A172 (cell line): ENCODE data around the gene ENOX1. TPM values are rescaled to one million over a fixed set of nuclear protein-coding genes. Genes with fewer than 3 reads are reported as not detected.

Experiments
- DNase-seq: peaks from one replicate; pipeline ENCODE4 v3.0.0-alpha.2; 2015; ENCODE audit warnings: low spot score
- total RNA-seq: library from RNA; depleted of rRNA; stranded (reverse); fragments of >200 nt; shearing (Covaris generic); gene quantifications from 2 replicates; pipeline ENCODE4 v1.2.3, GENCODE V29; 2014

The ENOX1 gene
- total RNA-seq, 1 experiment from 2014 or later = not detected

GRCh38 chr13:43388282-43389034 lies 398.3 kb downstream of the ENOX1 start:
- no peak for DNase-seq

GRCh38 chr13:43387880-43388279 lies 398.9 kb downstream of the ENOX1 start:
- DNase-seq = no peak

GRCh38 chr13:43383498-43384165 lies 403.1 kb downstream of the ENOX1 start:
- DNase-seq = no peak

- no peak for DNase-seq
Observed at GRCh38 chr13:43379738-43380137, 407.0 kb downstream of the ENOX1 start.

GRCh38 chr13:43377973-43378372 lies 408.8 kb downstream of the ENOX1 start:
- DNase-seq = no peak

GRCh38 chr13:43377149-43377548 lies 409.6 kb downstream of the ENOX1 start:
- DNase-seq = no peak

- no peak for DNase-seq
Observed at GRCh38 chr13:43376596-43376995, 410.2 kb downstream of the ENOX1 start.

GRCh38 chr13:43375797-43376465 lies 410.8 kb downstream of the ENOX1 start:
- DNase-seq = no peak

GRCh38 chr13:43374621-43375020 lies 412.2 kb downstream of the ENOX1 start:
- peak; percentile 43 for DNase-seq

GRCh38 chr13:43373400-43373799 lies 413.4 kb downstream of the ENOX1 start:
- DNase-seq = no peak

- DNase-seq = no peak
Observed at GRCh38 chr13:43370842-43371241, 415.9 kb downstream of the ENOX1 start.

GRCh38 chr13:43369319-43369718 lies 417.5 kb downstream of the ENOX1 start:
- no peak for DNase-seq

GRCh38 chr13:43368003-43368402 lies 418.8 kb downstream of the ENOX1 start:
- no peak for DNase-seq

GRCh38 chr13:43365039-43365344 lies 421.8 kb downstream of the ENOX1 start:
- no peak for DNase-seq

- peak; percentile 61 for DNase-seq
Observed at GRCh38 chr13:43364210-43365038, 422.3 kb downstream of the ENOX1 start.

- peak; percentile 1 for DNase-seq
Observed at GRCh38 chr13:43363156-43363953, 423.4 kb downstream of the ENOX1 start.

GRCh38 chr13:43362556-43362955 lies 424.2 kb downstream of the ENOX1 start:
- no peak for DNase-seq

GRCh38 chr13:43360892-43361610 lies 425.7 kb downstream of the ENOX1 start:
- DNase-seq = no peak

- DNase-seq = no peak
Observed at GRCh38 chr13:43360171-43360570, 426.6 kb downstream of the ENOX1 start.

GRCh38 chr13:43359536-43359935 lies 427.2 kb downstream of the ENOX1 start:
- DNase-seq = no peak

- no peak for DNase-seq
Observed at GRCh38 chr13:43357564-43357963, 429.2 kb downstream of the ENOX1 start.
